Liver (tissue), 3 donors: ENCODE results near the gene MGAT4A.

Source experiments
- ATF3 ChIP-seq: IDR thresholded peaks from 2 replicates; pipeline ENCODE4 v1.6.1; 2016; ENCODE audit warnings: antibody characterized with exemption
- EGR1 ChIP-seq, 2 donors: IDR thresholded peaks; 2 replicates each; pipeline ENCODE4 v1.6.1; 2016 to 2018; ENCODE audit warnings: antibody characterized with exemption in 2 of 2, low read depth in 2 of 2
- GABPA ChIP-seq, 2 donors: IDR thresholded peaks in 1 of 2; conservative IDR thresholded peaks in 1 of 2; 2 replicates each; pipeline ENCODE4 v1.6.1; 2016; ENCODE audit warnings: antibody characterized with exemption in 2 of 2, mild to moderate bottlenecking in 1 of 2, moderate library complexity in 1 of 2
- JUND ChIP-seq, 2 donors: IDR thresholded peaks; 2 replicates each; pipeline ENCODE4 v1.6.1; 2016; ENCODE audit warnings: antibody characterized with exemption in 2 of 2
- RAD21 ChIP-seq, 2 donors: IDR thresholded peaks; 2 replicates each; pipeline ENCODE4 v1.6.1; 2016; ENCODE audit warnings: antibody characterized with exemption in 2 of 2, mild to moderate bottlenecking in 2 of 2
- SP1 ChIP-seq: IDR thresholded peaks from 2 replicates; pipeline ENCODE4 v1.6.1; 2018; ENCODE audit warnings: antibody characterized with exemption, mild to moderate bottlenecking
- TF ChIP-seq, protein P1 (sequence below): fragments of 150-350 bp; IDR thresholded peaks from 2 replicates; pipeline ENCODE4 v1.5.1; 2017; ENCODE audit warnings: improper control_type of control experiment, low read depth, low read length; ENCODE audit not compliant: missing input control
- TF ChIP-seq, protein P2 (sequence below): IDR thresholded peaks from 2 replicates; pipeline ENCODE4 v1.6.1; 2016; ENCODE audit warnings: antibody characterized with exemption, mild to moderate bottlenecking
- TF ChIP-seq, protein P3 (sequence below): IDR thresholded peaks from 2 replicates; pipeline ENCODE4 v1.6.1; 2016; ENCODE audit warnings: antibody characterized with exemption
- donor health status: healthy.
- donor health status: healthy.

- TF ChIP-seq, protein P1, sequence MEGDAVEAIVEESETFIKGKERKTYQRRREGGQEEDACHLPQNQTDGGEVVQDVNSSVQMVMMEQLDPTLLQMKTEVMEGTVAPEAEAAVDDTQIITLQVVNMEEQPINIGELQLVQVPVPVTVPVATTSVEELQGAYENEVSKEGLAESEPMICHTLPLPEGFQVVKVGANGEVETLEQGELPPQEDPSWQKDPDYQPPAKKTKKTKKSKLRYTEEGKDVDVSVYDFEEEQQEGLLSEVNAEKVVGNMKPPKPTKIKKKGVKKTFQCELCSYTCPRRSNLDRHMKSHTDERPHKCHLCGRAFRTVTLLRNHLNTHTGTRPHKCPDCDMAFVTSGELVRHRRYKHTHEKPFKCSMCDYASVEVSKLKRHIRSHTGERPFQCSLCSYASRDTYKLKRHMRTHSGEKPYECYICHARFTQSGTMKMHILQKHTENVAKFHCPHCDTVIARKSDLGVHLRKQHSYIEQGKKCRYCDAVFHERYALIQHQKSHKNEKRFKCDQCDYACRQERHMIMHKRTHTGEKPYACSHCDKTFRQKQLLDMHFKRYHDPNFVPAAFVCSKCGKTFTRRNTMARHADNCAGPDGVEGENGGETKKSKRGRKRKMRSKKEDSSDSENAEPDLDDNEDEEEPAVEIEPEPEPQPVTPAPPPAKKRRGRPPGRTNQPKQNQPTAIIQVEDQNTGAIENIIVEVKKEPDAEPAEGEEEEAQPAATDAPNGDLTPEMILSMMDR, result no peak
- TF ChIP-seq, protein P2, sequence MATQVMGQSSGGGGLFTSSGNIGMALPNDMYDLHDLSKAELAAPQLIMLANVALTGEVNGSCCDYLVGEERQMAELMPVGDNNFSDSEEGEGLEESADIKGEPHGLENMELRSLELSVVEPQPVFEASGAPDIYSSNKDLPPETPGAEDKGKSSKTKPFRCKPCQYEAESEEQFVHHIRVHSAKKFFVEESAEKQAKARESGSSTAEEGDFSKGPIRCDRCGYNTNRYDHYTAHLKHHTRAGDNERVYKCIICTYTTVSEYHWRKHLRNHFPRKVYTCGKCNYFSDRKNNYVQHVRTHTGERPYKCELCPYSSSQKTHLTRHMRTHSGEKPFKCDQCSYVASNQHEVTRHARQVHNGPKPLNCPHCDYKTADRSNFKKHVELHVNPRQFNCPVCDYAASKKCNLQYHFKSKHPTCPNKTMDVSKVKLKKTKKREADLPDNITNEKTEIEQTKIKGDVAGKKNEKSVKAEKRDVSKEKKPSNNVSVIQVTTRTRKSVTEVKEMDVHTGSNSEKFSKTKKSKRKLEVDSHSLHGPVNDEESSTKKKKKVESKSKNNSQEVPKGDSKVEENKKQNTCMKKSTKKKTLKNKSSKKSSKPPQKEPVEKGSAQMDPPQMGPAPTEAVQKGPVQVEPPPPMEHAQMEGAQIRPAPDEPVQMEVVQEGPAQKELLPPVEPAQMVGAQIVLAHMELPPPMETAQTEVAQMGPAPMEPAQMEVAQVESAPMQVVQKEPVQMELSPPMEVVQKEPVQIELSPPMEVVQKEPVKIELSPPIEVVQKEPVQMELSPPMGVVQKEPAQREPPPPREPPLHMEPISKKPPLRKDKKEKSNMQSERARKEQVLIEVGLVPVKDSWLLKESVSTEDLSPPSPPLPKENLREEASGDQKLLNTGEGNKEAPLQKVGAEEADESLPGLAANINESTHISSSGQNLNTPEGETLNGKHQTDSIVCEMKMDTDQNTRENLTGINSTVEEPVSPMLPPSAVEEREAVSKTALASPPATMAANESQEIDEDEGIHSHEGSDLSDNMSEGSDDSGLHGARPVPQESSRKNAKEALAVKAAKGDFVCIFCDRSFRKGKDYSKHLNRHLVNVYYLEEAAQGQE, result no peak
- TF ChIP-seq GABPA (IDR thresholded peaks at IDR 0.05 in 1 of 2, conservative IDR thresholded peaks at IDR 0.05 in 1 of 2) (no peak), ATF3 (no peak), JUND (IDR thresholded peaks at IDR 0.05) (no peak), SP1 (no peak), EGR1 (IDR thresholded peaks at IDR 0.05; ENCODE audit: low read depth in 2 of 2) (no peak), RAD21 (IDR thresholded peaks at IDR 0.05) (no peak)
- TF ChIP-seq, protein P3, sequence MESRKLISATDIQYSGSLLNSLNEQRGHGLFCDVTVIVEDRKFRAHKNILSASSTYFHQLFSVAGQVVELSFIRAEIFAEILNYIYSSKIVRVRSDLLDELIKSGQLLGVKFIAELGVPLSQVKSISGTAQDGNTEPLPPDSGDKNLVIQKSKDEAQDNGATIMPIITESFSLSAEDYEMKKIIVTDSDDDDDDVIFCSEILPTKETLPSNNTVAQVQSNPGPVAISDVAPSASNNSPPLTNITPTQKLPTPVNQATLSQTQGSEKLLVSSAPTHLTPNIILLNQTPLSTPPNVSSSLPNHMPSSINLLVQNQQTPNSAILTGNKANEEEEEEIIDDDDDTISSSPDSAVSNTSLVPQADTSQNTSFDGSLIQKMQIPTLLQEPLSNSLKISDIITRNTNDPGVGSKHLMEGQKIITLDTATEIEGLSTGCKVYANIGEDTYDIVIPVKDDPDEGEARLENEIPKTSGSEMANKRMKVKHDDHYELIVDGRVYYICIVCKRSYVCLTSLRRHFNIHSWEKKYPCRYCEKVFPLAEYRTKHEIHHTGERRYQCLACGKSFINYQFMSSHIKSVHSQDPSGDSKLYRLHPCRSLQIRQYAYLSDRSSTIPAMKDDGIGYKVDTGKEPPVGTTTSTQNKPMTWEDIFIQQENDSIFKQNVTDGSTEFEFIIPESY, result no peak
Observed at GRCh38 chr2:98747888-98748287, 17.0 kb upstream of the MGAT4A start.
